GM18508 (cell line): ENCODE measurements around the gene REC8.
A peak's percentile ranks its signal among the peaks of the same experiment; 100 is the strongest.

ENCODE experiments used
- ATAC-seq: cut with Tn5 transposase; IDR thresholded peaks from one replicate; pipeline ENCODE4 v1.9.1; 2021; ENCODE audit warnings: moderate number of reproducible peaks; ENCODE audit not compliant: insufficient read depth, unreplicated experiment

Gene REC8

DNA sequence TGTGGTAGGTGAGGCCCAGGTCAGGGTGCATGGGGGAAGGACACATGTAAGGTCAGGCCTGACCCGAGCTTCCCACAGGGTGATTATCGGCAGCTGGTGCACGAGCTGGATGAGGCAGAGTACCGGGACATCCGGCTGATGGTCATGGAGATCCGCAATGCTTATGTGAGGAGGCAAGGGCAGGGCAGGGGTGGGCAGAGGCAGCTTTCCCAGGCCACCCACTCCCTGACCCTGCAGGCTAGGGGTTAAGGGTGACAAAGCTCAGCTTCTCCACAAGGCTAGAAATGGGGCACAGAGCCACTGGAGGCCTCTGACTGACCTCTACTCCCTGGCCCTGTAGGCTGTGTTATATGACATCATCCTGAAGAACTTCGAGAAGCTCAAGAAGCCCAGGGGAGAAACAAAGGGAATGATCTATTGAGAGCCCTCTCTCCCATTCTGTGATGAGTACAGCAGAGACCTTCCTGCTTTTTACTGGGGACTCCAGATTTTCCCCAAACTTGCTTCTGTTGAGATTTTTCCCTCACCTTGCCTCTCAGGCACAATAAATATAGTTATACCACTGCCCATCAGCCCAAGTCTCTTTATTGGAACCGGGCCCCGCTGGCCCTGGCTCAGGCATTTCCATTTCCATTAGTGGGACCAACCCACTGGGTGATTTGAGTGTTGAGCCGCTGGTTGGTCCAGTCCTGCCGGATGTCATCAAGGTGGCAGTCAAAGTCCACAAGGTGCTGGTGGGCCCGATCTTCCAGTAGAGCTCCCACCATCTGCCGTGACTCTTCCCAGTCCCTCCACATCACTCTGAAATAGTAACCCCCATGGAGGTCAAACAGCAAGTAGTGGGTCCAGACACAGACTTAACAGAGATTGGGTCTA lies 33.2 kb upstream of the REC8 start:
- no peak for ATAC-seq

DNA sequence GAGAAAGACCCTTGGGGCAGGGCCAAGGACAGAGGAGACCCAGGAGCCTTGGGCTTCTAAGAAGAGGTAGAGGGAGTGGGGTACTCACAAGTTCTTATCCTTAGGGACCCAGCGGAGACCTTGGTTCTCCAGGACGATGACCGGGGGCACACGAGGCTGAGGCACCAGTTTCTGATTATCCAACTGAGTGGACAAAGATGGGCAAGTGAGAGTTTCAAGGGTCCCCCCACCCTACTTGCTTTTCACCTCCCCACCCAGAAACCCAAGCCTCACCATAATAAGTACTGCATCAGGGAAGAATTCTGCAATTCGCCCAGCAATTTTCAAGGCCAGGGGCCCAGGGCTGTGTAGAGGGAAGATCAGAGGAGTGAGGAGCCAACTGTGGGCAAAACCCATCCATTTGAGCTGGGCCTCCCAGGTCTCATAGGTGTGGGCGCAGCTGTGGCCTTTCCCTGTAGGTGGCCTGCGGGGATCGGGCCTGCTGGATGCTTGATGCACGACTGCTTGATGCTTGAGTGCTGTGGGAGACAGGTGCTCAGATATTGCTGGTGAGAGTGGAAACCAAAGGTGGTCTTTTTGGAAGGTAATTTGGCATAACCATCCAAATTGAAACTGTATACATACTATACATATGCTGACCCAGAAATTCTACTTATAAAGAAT lies 32.5 kb upstream of the REC8 start:
- ATAC-seq, result no peak

DNA sequence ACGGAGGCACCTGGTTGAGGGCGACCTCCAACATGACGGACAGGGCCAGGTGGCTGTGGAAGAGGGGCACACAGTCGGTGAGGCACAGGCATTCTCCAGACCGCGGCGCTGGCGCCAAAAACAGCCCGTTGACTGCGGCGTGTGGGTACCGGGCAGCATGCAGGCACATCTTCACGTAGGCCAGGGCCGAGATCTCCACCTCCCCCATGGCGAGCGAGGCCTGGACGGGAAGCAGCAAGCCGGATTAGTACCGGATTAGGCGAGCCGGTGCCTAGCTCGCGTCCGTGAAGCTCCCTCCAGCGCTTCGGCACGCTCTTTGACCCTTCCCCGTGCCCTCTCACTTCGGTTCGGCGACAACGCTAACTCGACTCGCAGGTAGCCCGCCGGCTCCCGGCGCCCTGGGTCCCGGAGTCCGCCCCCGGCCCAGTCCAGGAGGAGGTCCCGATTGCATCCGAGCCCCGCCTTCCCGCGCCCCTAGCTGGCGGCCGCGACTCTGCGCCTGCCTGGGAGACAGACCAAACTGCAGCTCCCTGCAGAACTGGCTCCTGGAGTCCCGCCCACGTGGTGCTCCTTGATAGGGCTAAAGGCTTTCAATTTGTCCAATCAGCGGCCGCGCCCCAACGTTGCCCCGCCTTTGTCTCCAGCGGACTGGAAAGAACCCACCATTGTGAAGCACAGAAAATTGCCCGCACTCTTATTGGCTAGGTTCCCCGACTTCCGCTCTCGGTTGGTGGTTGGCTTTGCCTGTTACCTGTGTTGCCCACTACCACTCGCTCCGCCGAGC lies 30.6 kb upstream of the REC8 start, which contains the start of gene EMC9:
TSS of gene EMC9 (minus strand) at position 495 of the 784 bp plus-strand sequence. CDS start at position 208, 287 bp downstream.
- ATAC-seq, result peak; percentile 74

DNA sequence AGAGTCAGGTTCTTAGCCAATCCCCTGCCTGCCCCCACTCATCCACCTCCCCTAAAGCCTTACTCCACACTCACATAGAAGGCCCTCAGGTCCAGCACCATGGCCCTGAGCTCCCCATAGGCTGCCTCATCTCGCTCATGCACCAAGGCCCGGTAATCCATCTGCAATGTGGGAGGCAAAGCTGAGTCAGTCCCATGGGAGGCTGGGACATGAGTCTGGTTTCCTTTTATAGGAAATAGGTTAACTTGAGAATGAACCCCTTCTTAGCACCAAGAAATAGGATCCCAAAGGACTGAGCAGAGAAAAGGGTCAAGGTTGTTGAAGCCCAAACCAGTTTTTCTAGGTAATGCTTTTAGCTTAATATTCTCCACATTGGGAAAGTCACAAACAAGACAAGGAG lies 28.4 kb upstream of the REC8 start:
- no peak for ATAC-seq

DNA sequence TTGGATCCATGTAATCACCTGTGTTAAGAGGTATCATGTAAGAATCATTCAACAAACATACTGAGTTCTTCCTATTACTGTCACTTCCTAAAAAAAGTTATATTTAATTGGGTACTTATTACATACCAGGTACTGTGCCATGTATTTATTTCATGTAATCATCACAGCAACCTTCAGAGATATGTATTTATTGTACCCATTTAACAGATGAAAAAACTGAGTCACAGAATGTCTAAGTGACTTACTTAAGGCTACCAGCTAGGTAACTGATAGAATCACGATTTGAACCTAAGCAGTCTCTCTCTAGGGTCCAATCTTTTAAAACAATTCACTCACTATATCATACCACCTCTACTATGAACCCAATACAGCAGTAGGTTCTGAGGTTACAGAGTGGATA lies 27.4 kb upstream of the REC8 start:
- ATAC-seq, result no peak

DNA sequence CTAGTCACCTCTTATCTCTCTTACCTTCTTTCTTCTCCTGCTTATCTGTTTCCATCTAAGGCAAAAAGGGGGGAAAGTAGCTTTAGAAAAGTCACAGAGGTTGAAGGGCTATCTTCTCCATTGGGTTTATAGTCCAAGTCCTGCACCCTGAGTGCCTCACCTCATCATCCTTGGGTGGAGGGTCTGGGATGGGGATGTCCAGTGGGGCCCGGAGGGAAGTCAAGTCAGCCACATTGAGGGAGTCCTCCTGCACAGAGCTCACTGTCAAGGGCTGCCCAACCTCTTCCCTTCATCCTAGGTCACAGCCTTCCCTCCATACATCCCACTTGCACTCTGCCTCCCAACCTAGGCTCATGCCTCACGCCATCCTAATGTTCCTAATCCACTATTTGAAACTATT lies 26.7 kb upstream of the REC8 start:
- no peak for ATAC-seq

DNA sequence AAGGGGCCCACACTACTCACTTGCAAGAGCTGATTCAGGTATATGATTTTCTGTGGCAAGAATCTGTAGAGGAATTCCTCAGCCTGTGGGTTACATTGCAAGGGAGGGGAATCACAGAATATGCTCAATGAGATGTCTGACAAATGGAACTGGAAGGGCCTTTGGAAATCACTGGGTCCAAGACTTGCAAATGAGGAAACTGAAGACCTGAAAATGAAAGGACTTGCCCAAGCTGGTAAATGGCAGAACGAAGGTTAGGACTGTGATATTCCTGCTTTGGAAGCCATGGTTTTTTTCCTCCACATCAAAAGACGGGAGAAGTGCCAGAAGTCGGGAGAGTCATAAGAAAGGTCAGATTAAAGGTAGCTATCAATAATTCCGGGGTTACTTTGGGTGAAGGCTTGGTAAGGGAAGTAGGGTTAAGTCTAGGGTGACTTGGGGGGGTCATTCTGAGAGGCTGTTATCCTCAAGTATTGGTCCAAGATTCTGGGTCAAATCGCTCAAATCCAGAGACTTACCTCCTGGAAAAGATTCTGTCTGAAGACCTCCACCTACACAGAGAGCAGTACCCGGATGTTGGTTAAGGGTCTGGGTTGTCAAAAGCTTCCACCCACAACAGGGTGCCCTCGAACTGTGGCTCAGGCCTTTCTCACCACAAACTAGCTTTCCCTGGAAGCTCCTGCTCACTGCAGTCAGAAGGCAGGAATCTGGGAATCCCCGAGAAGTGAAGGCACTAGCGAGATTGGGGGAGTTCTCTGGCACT lies 26.0 kb upstream of the REC8 start:
- no peak for ATAC-seq

DNA sequence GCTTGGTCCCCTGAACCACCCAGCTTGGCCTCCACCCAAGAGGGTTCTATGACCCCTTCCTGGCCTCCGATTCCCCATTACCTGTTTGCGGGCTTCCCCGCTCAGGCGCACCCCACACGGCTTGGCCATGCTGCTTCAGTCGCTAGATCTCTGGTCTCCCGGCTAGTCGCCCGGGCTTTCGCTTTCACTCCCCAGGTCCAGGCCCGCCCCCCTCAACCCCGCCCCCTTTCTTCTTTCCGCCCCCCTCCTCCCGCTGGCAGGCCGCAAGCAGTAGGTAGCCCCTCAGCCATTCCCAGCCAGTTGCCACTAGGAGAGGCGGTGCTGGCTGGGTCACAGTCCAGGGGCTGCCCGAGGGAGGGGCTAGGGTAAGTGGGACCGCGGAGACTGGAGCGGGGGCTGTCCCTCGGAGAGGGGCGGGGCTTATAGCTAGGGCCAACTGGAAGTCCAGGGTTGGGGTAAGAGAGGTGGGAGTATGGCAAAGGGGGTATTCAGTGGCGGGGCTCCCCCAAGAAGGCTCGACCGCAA lies 25.4 kb upstream of the REC8 start, which contains the start of gene PSME2:
TSS of gene PSME2 (minus strand) at position 158 of the 525 bp plus-strand sequence. CDS start at position 129, 29 bp downstream.
- ATAC-seq, result peak; percentile 31

DNA sequence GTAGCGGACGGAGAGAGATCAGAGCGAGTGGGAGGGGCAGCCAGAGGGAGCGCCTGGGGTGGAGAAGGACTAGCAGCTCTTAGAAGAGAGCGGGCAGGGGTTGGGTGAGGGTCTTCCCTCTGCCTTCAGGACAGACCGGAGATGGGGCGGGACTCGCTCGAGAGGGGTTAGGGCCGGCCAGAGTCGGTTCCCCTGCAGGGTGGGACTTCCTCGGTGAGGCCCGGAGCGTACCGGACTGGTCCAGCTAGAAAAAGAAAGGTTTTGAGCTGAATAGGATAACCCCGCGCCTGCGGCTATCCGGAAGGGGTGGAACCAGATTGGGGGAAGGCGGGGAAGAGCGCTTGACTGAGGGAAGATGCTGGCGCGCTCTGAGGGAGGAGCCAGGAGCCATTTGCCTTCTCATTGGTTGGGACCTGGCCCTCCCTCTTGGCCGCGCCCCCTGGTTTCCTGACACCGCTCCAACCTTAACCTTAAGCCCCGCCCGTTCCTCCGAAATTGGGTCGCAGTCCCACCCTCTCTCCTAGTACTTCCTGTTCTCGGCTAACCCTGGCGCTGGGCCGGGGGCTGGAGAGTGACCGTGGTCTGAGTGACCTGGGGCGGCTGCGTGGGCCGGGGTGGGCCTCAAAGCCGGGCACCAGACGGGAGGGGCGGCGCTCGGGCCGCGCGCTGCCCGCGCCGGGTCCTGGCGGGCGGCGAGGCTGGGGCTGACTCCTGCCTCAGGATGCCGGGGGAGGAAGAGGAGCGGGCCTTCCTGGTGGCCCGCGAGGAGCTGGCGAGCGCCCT lies 24.7 kb upstream of the REC8 start, which contains the start of gene RNF31:
TSS of gene RNF31 (plus strand) at position 521 of the 783 bp plus-strand sequence. CDS start at position 722, 201 bp downstream.
- peak; percentile 67 for ATAC-seq

DNA sequence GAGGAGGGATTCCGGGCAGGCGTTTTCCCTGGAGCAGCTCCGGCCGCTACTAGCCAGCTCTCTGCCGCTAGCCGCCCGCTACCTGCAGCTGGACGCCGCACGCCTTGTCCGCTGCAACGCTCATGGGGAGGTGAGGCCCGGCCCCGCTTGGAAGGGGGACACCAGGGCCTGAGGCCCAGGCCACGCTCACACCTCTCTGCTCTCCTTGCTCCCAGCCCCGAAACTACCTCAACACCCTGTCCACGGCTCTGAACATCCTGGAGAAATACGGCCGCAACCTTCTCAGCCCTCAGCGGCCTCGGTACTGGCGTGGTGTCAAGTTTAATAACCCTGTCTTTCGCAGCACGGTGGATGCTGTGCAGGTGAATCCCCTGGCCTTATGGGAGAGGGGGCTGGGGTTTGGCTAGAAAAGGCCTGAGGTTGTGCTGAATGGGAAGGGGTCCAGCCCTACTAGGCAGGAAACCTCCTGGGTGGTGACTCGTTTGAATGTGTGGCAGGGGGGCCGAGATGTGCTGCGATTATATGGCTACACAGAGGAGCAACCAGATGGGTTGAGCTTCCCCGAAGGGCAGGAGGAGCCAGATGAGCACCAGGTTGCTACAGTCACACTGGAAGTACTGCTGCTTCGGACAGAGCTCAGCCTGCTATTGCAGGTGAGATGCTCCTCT lies 24.0 kb upstream of the REC8 start:
- no peak for ATAC-seq

DNA sequence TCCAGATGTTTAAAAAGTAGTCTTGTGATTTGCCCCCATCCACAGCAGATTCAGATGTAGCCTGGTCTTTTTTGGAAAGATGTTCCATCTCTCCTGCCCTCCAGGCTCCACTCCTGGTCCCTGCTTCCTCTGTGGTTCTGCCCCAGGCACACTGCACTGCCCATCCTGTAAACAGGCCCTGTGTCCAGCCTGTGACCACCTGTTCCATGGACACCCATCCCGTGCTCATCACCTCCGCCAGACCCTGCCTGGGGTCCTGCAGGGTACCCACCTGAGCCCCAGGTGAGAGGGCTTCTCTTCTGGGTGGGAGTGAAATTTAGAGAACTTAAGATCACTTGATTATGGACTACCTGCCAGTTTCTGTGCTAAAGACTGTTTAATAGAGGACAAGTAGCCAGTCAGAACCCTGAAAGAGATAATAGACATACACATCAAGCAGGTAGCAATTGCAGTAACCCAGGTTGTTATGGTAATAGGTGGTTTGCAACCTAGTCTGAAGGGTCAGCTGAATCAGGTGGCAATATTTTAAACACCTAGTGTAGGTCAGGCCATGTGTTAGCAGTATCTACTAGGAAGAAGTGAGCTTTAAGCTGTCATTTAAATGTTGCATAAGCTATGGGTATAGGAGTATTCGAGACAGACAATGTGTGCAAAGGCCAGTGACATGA lies 22.4 kb upstream of the REC8 start:
- ATAC-seq, result no peak

DNA sequence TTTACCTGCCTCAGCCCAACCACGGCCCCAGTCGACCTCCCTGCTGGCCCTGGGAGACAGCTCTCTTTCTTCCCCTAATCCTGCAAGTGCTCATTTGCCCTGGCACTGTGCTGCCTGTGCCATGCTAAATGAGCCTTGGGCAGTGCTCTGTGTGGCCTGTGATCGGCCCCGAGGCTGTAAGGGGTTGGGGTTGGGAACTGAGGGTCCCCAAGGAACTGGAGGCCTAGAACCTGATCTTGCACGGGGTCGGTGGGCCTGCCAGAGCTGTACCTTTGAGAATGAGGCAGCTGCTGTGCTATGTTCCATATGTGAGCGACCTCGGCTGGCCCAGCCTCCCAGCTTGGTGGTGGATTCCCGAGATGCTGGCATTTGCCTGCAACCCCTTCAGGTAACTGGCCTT lies 21.8 kb upstream of the REC8 start:
- no peak for ATAC-seq

DNA sequence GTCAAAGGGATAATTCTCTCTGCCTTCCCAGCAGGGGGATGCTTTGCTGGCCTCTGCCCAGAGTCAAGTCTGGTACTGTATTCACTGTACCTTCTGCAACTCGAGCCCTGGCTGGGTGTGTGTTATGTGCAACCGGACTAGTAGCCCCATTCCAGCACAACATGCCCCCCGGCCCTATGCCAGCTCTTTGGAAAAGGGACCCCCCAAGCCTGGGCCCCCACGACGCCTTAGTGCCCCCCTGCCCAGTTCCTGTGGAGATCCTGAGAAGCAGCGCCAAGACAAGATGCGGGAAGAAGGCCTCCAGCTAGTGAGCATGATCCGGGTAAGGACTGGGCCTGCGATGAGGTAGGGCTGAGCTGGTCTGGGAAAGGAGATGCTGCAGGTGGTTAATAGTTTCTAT lies 21.3 kb upstream of the REC8 start:
- ATAC-seq, result no peak

DNA sequence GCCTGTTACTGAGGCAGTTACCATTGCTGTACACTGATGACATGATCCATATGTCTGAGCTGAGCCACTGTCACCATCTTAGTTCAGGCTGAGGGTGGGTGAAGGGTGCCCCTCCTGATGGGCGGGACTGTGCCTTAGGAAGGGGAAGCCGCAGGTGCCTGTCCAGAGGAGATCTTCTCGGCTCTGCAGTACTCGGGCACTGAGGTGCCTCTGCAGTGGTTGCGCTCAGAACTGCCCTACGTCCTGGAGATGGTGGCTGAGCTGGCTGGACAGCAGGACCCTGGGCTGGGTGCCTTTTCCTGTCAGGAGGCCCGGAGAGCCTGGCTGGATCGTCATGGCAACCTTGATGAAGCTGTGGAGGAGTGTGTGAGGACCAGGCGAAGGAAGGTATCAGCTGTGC lies 20.9 kb upstream of the REC8 start:
- no peak for ATAC-seq

DNA sequence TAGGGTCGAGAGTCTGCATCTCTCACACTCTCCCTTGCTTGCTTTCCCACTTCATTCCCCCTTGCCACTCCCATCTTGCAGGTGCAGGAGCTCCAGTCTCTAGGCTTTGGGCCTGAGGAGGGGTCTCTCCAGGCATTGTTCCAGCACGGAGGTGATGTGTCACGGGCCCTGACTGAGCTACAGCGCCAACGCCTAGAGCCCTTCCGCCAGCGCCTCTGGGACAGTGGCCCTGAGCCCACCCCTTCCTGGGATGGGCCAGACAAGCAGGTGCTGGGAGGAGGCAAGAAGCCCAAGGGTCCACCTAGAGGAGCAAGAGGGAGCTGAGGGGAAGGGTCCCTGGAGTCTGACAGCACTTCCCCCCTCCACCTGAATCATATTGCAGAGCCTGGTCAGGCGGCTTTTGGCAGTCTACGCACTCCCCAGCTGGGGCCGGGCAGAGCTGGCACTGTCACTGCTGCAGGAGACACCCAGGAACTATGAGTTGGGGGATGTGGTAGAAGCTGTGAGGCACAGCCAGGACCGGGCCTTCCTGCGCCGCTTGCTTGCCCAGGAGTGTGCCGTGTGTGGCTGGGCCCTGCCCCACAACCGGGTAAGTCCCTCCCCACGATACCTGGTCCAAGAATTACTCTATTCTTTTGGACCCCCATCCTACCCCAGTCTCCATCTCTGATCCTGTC lies 20.3 kb upstream of the REC8 start:
- no peak for ATAC-seq

DNA sequence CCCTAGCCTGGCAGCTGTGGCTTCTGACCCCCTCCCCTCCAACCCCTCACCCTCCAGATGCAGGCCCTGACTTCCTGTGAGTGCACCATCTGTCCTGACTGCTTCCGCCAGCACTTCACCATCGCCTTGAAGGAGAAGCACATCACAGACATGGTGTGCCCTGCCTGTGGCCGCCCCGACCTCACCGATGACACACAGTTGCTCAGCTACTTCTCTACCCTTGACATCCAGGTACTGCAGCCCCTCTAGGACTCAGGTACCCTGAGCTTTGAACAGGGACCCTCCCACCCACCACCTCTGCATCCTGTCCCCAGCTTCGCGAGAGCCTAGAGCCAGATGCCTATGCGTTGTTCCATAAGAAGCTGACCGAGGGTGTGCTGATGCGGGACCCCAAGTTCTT lies 16.8 kb upstream of the REC8 start:
- no peak for ATAC-seq

DNA sequence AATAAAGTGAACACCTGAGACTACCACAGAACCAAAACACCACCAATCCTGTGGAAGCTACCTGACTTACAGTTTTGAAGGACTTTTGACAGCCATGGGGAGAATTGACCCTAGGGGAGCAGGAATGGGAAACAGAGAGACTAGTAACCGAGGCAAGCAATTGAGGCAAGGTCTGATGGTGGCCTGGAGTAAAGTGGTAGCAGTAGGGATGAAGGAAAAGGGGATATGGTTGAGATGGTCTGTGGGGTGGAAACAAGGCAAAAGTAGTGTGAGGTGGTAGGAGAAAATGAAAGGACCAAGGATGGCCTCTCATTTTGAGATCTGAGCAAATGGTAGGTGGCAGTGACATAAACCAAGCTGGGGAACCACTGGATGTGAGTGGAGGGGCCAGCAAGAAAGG lies 15.0 kb upstream of the REC8 start:
- ATAC-seq, result no peak
